NCI-H1436 treated with DMSO at 0.1 percent for 48 hours (cell line): Measurements from ENCODE around the gene SLC17A2.
"Not testable (repeated sequence)": the region's sequence is repeated elsewhere in the genome, so short reads cannot be mapped to it uniquely, and the experiment has no call there.

Experiments used
- DNase-seq: peaks from one replicate; lab custom pipeline; 2025; lab: John Stamatoyannopoulos, UW

Gene SLC17A2

DNA sequence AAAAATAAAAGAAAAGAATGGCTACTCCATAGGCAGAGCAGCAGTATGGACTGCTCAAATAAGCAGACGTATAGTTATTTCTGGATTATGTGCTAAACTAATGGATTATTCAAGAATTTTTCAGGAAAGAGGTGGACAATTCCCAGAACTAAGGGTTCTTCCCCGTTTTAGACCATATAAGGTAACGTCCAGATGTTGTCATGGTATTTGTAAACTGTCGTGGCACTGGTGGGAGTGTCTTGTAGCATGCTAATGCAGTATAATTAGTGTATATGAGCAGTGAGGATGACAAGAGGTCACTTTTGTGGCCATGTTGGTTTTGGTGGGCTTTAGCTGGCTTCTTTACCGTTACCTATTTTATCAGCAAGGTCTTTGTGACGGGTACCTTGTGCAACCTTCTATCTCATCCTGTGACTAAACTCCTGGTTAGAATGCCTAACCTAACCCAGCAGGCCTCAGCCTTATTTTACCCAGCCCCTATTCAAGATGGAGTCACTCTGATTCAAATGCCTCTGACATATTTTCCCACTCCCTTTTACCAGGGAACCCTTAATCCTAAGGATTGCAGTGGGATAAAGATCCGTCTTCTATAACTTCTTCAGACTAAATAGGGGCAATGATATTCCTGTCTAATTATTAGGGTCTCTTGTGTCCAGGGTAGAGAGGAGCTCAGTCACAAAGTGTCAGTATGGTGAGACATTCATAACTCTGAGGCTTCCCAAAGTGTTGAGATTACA is 21.0 kb upstream of the SLC17A2 start:
- DNase-seq: no peak

DNA sequence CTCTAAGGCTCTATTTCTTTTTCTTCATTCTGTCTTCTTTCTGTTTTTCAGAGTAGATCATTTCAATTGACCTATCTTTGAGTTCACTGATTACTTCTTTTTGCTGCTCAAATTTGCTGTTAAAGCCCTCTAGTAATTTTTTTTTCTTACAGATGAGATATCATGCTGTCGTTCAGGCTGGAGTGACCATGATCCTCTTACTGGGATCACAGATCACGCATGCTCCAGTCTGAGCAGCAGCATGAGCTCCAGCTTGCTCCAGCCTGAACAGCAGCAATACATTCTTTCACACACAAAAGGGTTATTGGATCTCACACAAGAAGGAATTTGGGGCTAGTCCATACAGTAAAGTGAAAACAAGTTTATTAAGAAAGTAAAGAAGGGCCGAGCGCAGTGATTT is 19.8 kb upstream of the SLC17A2 start:
- no peak for DNase-seq

DNA sequence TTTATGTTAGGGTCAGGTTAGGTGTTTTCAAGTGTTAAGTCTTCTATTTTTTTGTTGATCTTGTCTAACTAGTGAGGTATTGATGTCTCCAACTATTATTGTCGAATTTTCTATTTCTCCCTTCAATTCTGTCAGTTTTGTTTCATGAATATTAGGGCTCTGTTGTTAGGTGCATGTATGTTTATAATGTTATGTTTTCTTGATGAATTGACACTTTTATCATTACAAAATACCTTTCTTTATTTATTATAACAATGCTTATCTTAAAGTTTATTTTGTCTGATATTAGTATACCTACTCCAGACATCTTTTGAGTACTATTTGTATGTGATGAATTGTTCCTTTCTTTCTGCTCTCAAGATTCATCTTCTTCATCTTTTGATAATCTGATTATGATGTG is 19.2 kb upstream of the SLC17A2 start:
- DNase-seq: no peak

DNA sequence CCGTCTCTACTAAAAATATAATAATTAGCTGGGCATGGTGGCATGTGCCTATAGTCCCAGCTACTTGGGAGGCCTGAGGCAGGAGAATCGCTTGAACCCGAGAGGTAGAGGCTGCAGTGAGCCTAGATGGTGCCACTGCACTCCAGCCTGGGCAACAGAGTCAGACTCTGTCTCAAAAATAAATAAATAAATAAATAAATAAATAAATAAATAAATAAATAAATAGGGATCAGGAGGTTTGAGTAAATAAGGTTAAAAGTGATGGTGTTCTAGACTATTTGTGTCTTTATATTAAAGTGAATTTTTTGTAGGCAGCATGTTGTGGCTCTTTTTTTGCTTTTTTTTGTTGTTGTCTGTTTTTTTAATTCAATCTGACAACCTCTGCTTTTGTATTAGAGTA is 17.0 kb upstream of the SLC17A2 start:
- not testable (repeated sequence) for DNase-seq

DNA sequence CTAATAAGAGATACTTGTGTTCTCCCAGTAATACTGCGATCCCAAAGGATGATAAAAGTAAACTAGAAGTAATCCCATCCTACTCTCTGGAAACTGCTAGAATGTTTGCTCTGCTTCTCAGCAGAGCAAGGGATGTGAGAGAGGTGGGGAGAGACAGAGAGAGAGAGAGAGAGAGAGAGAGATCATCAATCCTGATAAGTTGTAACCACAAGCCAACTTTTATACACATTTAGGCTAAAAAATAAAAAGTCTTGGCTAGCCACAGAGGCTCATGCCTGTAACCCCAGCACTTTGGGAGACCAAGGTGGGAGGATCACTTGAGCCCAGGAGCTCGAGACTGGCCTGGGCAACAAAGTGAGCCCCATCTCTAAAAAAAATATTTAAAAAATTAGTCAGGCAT is 16.1 kb upstream of the SLC17A2 start:
- DNase-seq: no peak

DNA sequence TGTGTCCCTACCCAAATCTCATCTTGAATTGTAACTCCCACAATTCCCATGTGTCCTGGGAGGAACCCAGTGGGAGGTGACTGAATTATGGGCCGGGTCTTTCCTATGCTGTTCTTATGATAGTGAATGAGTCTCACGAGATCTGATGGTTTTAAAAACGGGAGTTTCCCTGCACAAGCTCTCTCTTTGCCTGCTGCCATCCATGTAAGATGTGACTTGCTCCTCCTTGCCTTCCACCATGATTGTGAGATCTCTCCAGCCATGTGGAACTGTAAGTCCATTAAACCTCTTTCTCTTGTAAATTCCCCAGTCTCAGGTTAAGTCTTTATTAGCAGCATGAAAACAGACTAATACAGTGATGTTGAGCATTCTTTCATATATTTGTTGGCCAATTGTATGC is 15.2 kb upstream of the SLC17A2 start:
- not testable (repeated sequence) for DNase-seq

DNA sequence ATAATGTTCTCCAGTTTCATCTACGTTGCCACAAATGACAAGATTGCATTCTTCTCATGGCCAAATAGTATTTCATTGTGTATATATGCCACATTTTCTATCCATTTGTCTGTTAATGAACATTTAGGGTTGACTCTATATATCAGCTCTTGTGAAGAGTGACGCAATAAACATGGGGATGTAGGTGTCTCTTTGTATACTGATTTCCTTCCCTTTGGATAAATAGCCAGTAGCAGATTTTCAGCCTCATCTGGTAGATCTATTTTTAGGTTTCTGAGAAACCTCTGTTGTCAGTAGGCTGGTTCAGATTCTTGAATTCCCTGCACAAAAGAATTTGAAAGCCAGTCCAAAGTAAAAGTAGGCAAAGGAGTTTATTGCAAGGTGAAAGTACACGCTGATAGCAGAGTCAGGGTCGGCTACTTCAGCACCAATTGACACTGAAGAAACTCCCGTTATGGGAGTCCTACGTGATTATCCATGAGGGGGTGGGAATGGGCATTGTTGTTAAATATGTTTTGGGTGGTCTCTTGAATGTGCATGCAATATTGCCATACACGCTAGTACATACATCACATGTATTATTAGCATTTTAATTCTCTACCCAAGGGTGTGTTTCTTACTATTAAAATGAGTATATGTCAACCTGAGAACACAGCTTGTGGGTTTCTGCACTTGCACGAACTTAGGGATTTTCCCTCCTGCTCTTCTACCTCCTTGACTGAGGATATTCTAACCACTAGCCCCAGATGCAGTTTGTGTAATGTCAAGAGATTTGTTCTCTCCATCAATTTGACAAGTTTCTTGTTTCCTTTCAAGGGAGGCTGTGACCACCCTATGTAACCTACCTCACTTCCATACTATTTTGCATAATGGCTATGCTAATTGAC is 14.4 kb upstream of the SLC17A2 start:
- DNase-seq: no peak

DNA sequence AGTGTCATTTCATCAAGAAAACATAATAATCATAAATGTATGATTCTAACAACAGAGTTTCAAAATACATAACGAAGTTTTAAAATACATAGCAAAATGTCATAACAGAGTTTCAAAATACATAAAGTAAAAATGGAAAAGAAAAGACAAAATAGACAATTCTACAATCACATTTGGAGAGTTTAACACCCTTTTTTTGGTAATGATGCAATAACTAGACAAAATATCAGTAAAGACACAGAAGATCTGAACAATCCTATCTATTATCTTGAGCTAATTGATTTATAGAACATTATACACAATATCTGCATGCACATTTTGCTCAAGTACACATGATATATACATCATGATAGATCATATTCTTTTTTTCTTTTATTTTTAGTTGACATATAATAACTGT is 13.4 kb upstream of the SLC17A2 start:
- no peak for DNase-seq

DNA sequence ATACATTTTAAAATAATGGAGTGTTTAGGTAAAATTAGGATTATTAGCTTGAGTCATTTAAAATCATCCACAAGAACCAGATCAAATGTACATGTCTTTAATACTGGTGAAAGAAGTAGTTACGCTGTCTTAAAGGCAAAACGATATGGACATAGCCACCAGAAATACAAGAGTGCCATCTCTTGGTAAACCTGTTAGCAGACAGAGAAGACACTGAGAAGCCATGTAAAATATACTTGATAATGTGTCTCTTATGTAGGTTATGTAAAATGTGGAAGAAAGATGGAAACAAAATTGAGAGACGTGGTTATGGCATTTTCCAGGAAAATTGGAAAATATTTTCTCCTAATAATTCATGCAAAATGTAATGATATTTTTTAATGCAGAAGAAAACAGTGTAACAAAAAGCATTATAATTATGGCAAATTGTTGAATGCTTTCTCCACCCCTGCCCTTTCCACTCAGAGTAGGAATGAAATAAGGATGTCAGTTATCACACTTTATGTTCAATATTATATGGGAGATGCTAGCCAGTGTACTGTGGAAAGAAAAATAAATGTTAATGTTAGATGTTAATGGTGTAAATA is 12.2 kb upstream of the SLC17A2 start:
- no peak for DNase-seq

DNA sequence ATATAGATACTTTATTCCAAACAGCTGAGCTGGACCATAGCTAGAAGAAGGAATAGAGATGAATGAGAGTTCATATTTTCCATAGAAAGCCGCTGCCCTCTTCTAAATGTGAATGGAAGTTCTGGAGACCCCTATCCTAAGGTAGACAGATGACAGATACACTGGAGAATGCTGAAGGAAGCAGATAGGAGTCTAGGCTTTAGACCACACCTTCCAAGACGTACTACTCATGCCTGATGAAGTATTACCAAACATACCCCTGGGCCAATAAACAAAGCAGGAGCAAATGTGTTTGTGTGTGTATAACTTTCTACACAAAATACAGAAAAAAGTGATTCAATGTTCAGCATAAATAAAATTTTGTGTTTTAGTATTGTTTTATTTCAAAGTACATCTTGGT is 9.1 kb upstream of the SLC17A2 start:
- no peak for DNase-seq

DNA sequence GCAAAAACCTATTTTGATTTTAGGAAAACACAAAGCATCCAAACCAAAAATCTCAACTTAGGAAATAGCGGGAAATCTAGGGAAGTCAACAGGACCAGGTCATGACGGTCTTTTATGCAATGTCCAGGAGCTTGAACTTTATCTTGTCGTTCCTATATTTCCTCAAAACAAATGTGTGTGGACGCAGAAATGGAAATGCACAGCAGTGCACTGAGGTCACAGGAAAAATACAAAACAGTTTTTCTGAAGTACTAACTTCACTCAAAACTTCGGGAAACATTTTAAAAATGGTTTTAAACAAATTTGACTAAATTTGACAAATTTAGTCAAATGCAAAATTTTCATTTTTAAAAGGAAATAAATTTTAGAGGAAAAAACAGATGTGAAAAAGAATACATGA is 5.5 kb upstream of the SLC17A2 start:
- DNase-seq: no peak

DNA sequence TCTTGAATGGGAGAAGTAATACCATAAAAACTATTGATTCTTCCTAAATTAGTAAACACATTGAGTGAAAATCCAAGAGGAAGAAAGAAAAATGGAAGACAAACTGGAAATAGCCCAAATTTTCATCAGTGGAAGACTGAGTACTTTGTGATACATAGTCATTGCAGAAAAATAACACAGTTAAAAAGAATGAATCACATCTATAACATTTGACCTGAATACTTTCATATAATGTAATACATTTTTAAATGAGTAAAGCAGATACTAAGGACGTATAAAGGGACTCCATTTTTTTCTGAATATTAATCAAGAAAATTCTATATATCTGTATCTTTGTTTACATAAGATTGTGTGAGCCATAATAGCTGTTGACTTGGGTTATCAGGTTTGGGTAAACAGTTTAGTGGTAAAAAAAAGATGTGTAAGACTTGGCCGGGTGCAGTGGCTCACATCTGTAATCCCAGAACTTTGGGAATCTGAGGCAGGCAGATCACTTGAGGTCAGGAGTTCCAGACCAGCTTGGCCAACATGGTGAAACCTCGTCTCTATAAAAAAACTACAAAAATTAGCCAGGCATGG is 4.3 kb upstream of the SLC17A2 start:
- DNase-seq: no peak

DNA sequence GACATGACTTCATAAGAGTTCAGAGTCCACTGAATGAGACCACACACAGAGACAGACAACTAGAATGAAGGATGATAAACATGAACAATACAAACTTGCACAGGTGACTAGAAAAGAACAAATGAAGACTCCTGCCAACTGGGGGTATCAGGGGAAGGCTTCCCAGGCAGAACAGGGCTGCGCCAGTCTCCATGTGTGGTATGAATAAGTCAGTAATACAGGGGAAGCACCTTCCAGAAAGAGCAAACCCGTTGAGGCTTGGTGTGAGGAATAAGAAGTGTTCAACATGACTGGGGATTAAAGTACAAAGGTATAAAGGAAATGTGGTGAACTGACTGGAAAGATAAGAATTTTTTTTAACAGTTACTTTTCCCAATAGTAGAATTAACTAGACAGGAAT is 3.7 kb upstream of the SLC17A2 start:
- no peak for DNase-seq

DNA sequence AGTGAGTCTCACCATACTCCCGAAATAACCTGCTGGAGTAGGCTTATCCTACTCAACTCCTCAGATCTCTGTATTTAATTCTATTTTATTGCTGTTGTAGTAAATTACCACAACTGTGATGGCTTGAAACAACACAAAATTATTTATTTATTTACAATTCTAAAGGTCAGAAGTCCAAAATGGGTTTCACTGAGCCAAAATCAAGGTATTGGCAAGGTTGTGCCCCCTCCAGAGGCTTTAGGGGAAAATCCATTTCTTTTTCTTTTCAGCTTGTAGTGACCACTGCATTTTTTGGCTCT is 869 bp upstream of the SLC17A2 start:
- DNase-seq: no peak

DNA sequence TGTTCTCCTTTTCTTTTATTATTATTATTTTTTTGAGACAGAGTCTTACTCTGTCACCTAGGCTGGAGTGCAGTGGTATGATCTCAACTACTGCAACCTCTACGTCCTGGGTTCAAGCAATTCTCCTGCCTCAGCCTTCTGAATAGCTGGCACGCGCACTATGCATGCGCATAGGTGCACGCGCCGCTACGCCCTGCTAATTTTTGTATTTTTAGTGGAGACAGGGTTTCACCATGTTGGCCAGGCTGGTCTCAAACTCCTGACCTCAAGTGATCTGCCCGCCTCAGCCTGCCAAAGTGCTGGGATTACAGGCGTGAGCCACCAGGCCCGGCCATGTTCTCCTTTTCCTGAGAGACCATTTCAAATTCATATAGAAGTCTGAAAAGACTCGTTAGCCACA is 706 bp downstream of the SLC17A2 start:
- not testable (repeated sequence) for DNase-seq

DNA sequence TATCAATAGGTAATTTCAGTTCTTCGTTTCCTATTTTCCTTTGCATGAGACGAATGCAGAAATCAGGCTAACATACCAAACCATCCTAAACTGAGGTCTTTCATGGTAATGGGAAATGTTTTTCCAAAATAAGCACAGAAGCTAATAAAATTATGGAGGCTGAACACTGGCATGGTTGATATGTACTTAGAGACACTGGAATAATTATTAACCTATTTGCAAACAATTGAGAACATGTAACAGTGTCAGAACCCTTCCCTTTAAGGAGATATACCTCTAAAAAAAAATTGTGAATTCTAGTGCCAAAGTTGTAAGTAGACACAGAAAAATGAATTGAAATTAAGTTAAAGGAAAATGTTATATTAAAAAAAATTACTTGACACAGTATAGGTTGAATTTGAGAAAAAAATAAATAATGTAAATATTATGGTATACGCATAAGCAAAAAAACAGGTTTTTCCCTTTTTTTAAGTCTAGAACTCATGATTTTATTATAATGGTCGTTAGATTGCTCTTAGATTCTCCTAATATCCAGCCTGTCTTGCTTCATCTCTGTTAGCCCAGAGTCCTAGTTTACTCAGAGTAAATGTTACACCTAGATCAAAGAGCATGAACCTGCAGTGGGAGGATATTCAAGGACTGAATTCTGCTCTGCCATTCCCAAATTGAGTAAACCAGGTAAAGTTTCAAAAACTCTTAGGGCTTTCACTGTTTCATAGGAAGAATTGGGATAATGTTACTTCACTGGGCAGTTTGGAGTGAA is 1.7 kb downstream of the SLC17A2 start:
- no peak for DNase-seq

DNA sequence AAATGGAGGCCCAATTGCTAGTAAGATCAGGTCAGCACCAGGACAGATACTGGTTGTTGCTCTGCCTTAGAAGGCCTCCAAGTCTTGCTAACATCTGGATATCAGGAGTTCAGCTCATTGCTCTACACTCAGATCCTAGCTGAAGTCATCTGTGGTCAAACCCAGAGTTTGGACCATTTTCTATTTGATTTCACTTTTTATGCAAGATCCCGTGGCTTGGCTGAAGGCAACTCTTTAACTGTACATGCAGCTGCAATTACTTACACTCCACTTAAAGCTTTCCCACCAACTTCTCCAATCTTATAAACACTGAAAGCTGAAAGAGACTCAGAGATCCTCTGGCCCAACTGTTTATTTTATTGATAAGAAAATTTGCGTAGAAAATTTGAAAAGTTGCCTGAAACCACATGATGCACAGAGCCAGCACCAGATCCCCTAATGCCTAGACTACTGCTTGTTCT is 2.7 kb downstream of the SLC17A2 start:
- no peak for DNase-seq

DNA sequence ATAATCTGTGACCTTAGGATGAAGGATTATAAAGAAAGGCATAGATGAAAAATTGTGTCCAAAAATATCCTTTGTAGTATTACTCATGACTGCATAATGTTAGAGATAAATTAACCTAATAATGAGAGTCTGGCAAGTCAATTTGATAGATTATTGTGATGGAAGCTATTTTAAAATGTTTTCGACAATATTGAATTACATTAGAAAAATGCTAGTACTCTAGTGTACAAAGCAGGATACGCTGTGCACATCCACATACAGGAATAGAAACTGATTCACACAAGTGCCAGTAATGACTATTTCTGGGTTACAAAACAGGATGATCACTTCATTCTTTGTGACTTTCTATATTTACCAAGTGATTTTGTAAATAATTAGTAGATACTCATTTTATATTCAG is 3.3 kb downstream of the SLC17A2 start:
- DNase-seq: no peak

DNA sequence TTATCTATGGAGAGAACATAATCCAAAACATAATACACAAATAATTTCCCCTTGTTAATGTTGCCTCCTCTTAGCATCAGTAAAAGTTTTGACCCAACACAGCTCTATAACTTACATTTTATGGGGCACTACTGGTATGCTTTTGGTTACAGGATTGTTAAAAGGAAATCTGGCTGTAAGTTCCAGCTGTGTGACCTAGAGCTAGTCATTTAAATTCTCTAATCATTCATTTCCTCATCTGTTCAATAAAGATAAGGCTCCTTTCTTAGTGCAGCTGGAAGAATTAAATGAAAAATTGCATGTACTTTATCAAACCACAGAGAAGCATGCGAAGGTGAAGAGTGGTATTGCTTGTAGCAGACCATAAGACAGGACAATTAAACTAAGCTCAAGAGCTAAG is 4.6 kb downstream of the SLC17A2 start:
- DNase-seq: no peak

DNA sequence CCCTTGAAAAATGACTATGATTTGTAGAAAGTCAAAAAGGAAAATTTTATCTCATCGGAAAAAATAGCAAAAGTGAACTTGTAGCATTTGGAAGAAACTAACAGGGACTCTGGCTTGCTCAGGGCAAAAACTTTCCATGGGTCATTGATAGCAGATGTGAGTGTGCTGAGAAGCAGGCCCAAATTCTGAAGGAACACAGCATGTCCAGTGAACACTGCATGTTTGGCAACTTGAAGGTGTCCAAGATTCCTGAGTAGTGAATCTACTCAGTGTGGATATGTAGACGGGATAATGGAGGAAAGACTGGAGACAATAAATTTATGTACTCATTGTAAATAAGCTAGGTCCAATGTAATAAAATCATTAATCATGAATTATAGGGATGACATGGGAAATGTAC is 8.2 kb downstream of the SLC17A2 start:
- DNase-seq: no peak

DNA sequence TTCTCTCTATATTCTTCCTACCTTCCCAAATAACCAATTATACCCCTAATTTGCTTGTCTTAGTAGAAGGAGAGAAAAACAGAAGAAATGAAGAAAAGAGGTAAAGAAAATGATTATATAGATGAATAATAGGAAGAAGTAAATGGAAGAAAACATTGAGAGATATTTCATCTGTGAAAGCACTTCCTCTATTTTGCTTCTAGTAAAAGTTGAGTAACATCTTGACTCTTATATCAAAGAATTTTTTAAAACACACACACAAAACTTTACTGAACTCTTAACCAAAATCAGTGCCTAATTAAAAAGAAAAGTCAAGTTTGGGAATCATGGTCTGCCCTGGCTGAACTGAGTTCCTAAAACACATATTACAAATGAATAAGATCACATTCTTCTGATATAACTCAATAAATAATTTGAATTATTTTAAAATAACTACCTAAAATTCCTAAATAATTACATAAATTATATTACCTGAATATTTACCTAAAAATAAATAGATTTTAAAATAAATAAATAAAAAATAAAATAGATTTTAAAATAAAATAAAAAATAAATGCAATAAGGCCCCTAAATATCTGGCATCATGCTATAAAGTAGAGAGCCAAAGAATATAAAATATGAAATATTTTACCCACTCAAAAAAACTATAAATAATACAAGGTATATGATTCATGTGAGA is 8.8 kb downstream of the SLC17A2 start:
- no peak for DNase-seq

DNA sequence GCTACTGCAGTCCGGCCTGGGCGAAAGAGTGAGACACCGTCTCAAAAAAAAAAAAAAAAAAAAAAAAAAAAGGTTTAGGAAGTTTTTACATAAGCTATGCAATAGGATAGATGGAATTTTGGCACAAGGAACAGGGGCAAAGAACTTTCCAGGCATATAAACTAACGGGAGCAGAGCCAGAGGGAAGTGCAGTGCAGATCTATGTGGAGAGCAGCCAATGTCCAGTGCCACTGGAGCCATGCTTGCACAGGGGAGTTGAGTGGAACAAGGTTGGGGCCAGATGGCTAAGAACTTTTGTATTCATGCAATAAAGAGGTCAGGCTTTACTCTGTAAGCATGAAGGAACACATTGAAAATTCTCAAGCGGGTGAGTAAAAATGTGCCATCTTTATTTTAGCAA is 10.8 kb downstream of the SLC17A2 start:
- DNase-seq: no peak
